ENCODE data around the gene DOK3. TPM values are rescaled to one million over a fixed set of nuclear protein-coding genes. Genes with fewer than 3 reads are reported as not detected.
A peak's percentile ranks its signal among the peaks of the same experiment; 100 is the strongest.

The DOK3 gene
- total RNA-seq: 38.6 TPM

- H3K4me1 ChIP-seq (ENCODE audit: insufficient read depth, low read length): peaks cover 47% of the 10 kb centered on the region
- peak within 1 kb of the TSS; percentile 79 for H3K4me3 ChIP-seq (ENCODE audit: low read length)
- no peaks in the 10 kb centered on the region for H3K27me3 ChIP-seq (ENCODE audit: insufficient read depth, low read length)
- no peaks in the 10 kb centered on the region for H3K9me3 ChIP-seq (ENCODE audit: low read depth, low read length)
Observed at GRCh38 chr5:177509381-177509951, at the start of gene DOK3. DOK3 (minus strand) TSS chr5:177509826; CDS start chr5:177509540, 286 bp downstream.

GRCh38 chr5:177557796-177558195 is 48.2 kb upstream of the DOK3 start:
- Histone ChIP-seq H3K9me3 (ENCODE audit: low read depth, low read length) (no peaks in the 10 kb centered on the region), H3K4me3 (ENCODE audit: low read length) (no peak overlapping the region), H3K27me3 (ENCODE audit: insufficient read depth, low read length) (no peaks in the 10 kb centered on the region), H3K4me1 (ENCODE audit: insufficient read depth, low read length) (peaks cover 16% of the 10 kb centered on the region)

- H3K9me3 ChIP-seq (ENCODE audit: low read depth, low read length): no peaks in the 10 kb centered on the region
- H3K4me3 ChIP-seq (ENCODE audit: low read length): no peak overlapping the region
- no peaks in the 10 kb centered on the region for H3K27me3 ChIP-seq (ENCODE audit: insufficient read depth, low read length)
Observed at GRCh38 chr5:177557041-177557647, 47.5 kb upstream of the DOK3 start.

GRCh38 chr5:177555665-177556064 is 46.0 kb upstream of the DOK3 start:
- Histone ChIP-seq H3K27me3 (ENCODE audit: insufficient read depth, low read length) (no peaks in the 10 kb centered on the region), H3K9me3 (ENCODE audit: low read depth, low read length) (no peaks in the 10 kb centered on the region), H3K4me3 (ENCODE audit: low read length) (no peak overlapping the region), H3K4me1 (ENCODE audit: insufficient read depth, low read length) (peaks cover 21% of the 10 kb centered on the region)

More at GRCh38 chr5:177557041-177557647, 47.5 kb upstream of the DOK3 start:
- peaks cover 21% of the 10 kb centered on the region for H3K4me1 ChIP-seq (ENCODE audit: insufficient read depth, low read length)

GRCh38 chr5:177555228-177555627 is 45.6 kb upstream of the DOK3 start:
- Histone ChIP-seq H3K27me3 (ENCODE audit: insufficient read depth, low read length) (no peaks in the 10 kb centered on the region), H3K9me3 (ENCODE audit: low read depth, low read length) (no peaks in the 10 kb centered on the region), H3K4me1 (ENCODE audit: insufficient read depth, low read length) (peaks cover 24% of the 10 kb centered on the region), H3K4me3 (ENCODE audit: low read length) (no peak overlapping the region)

GRCh38 chr5:177554474-177555111 is 45.0 kb upstream of the DOK3 start, which contains the start of gene FAM193B:
FAM193B (minus strand) TSS chr5:177554563; CDS start chr5:177554458, 105 bp downstream.
- Histone ChIP-seq H3K9me3 (ENCODE audit: low read depth, low read length) (no peaks in the 10 kb centered on the region), H3K27me3 (ENCODE audit: insufficient read depth, low read length) (no peaks in the 10 kb centered on the region), H3K4me1 (ENCODE audit: insufficient read depth, low read length) (peaks cover 24% of the 10 kb centered on the region), H3K4me3 (ENCODE audit: low read length) (peak within 1 kb of the TSS; percentile 70)

- peak overlapping the region; percentile 70 for H3K4me3 ChIP-seq (ENCODE audit: low read length)
- no peaks in the 10 kb centered on the region for H3K27me3 ChIP-seq (ENCODE audit: insufficient read depth, low read length)
- peaks cover 24% of the 10 kb centered on the region for H3K4me1 ChIP-seq (ENCODE audit: insufficient read depth, low read length)
- no peaks in the 10 kb centered on the region for H3K9me3 ChIP-seq (ENCODE audit: low read depth, low read length)
Observed at GRCh38 chr5:177553671-177554429, 44.2 kb upstream of the DOK3 start.

- Histone ChIP-seq H3K9me3 (ENCODE audit: low read depth, low read length) (no peaks in the 10 kb centered on the region), H3K4me1 (ENCODE audit: insufficient read depth, low read length) (peaks cover 31% of the 10 kb centered on the region), H3K4me3 (ENCODE audit: low read length) (peak overlapping the region; percentile 70), H3K27me3 (ENCODE audit: insufficient read depth, low read length) (no peaks in the 10 kb centered on the region)
Observed at GRCh38 chr5:177552839-177553455, 43.3 kb upstream of the DOK3 start.

GRCh38 chr5:177550122-177550521 is 40.5 kb upstream of the DOK3 start:
- Histone ChIP-seq H3K27me3 (ENCODE audit: insufficient read depth, low read length) (no peaks in the 10 kb centered on the region), H3K4me1 (ENCODE audit: insufficient read depth, low read length) (peaks cover 55% of the 10 kb centered on the region), H3K4me3 (ENCODE audit: low read length) (no peak overlapping the region), H3K9me3 (ENCODE audit: low read depth, low read length) (no peaks in the 10 kb centered on the region)

- Histone ChIP-seq H3K9me3 (ENCODE audit: low read depth, low read length) (no peaks in the 10 kb centered on the region), H3K4me3 (ENCODE audit: low read length) (no peak overlapping the region), H3K27me3 (ENCODE audit: insufficient read depth, low read length) (no peaks in the 10 kb centered on the region), H3K4me1 (ENCODE audit: insufficient read depth, low read length) (peaks cover 51% of the 10 kb centered on the region)
Observed at GRCh38 chr5:177548495-177548894, 38.9 kb upstream of the DOK3 start.

GRCh38 chr5:177547736-177548135 is 38.1 kb upstream of the DOK3 start:
- no peaks in the 10 kb centered on the region for H3K27me3 ChIP-seq (ENCODE audit: insufficient read depth, low read length)
- no peak overlapping the region for H3K4me3 ChIP-seq (ENCODE audit: low read length)
- H3K4me1 ChIP-seq (ENCODE audit: insufficient read depth, low read length): peaks cover 43% of the 10 kb centered on the region
- no peaks in the 10 kb centered on the region for H3K9me3 ChIP-seq (ENCODE audit: low read depth, low read length)

GRCh38 chr5:177546258-177546741 is 36.7 kb upstream of the DOK3 start:
- Histone ChIP-seq H3K4me1 (ENCODE audit: insufficient read depth, low read length) (peaks cover 38% of the 10 kb centered on the region), H3K27me3 (ENCODE audit: insufficient read depth, low read length) (no peaks in the 10 kb centered on the region), H3K9me3 (ENCODE audit: low read depth, low read length) (no peaks in the 10 kb centered on the region), H3K4me3 (ENCODE audit: low read length) (no peak overlapping the region)

- Histone ChIP-seq H3K4me3 (ENCODE audit: low read length) (no peak overlapping the region), H3K4me1 (ENCODE audit: insufficient read depth, low read length) (peaks cover 38% of the 10 kb centered on the region), H3K27me3 (ENCODE audit: insufficient read depth, low read length) (no peaks in the 10 kb centered on the region), H3K9me3 (ENCODE audit: low read depth, low read length) (no peaks in the 10 kb centered on the region)
Observed at GRCh38 chr5:177545487-177546257, 36.0 kb upstream of the DOK3 start.

GRCh38 chr5:177542816-177543465 is 33.3 kb upstream of the DOK3 start:
- Histone ChIP-seq H3K27me3 (ENCODE audit: insufficient read depth, low read length) (no peaks in the 10 kb centered on the region), H3K4me1 (ENCODE audit: insufficient read depth, low read length) (peaks cover 28% of the 10 kb centered on the region)

More at GRCh38 chr5:177542816-177543465, 33.3 kb upstream of the DOK3 start:
- Histone ChIP-seq H3K4me3 (ENCODE audit: low read length) (no peak overlapping the region), H3K9me3 (ENCODE audit: low read depth, low read length) (no peaks in the 10 kb centered on the region)
